PC-3 (cell line): ENCODE data around the gene CCDC196. TPM values are rescaled to one million over a fixed set of nuclear protein-coding genes. Genes with fewer than 3 reads are reported as not detected.

ENCODE experiments used
- ATAC-seq: fragments of 200-7000 bp; cut with Tn5 transposase; 2 replicates; pipeline ENCODE4 v1.9.1; 2020; ENCODE audit warnings: mild to moderate bottlenecking, moderate library complexity
- BruUV-seq: library from RNA; stranded (reverse); fragments of 400-500 nt; replicated peaks from 2 replicates; lab custom pipeline; 2021; lab: Mats Ljungman, UMichigan
- CTCF ChIA-PET: fragments of 300-600 bp; sonication (Branson Sonifier 250); formaldehyde crosslinking; loops from one replicate; lab custom pipeline; 2022; ENCODE audit warnings: antibody characterized with exemption; lab: Charles Lee
- POLR2A ChIA-PET: fragments of 300-600 bp; sonication (Branson Sonifier 250); formaldehyde crosslinking; loops from one replicate; lab custom pipeline; 2022; ENCODE audit warnings: antibody characterized with exemption; ENCODE audit not compliant: unreplicated experiment; lab: Charles Lee
- DNase-seq: peaks from one replicate; pipeline ENCODE4 v3.0.0-alpha.2; 2015
- H2AFZ ChIP-seq: fragments of 300-600 bp; sonication (generic); 2 replicates; pipeline ENCODE4 v1.6.0; 2016; ENCODE audit warnings: antibody characterized with exemption, low read length
- H3F3A ChIP-seq: fragments of 300-600 bp; sonication (generic); one replicate; pipeline ENCODE4 v1.6.0; 2017; ENCODE audit warnings: antibody characterized with exemption, low read length, control low read depth, mild to moderate bottlenecking; ENCODE audit not compliant: unreplicated experiment
- H3K27ac ChIP-seq: fragments of 300-600 bp; sonication (generic); 2 replicates; pipeline ENCODE4 v1.5.1; 2016; ENCODE audit warnings: mild to moderate bottlenecking, low read length
- H3K27me3 ChIP-seq: fragments of 300-600 bp; sonication (generic); 2 replicates; pipeline ENCODE4 v1.6.1; 2016; ENCODE audit warnings: low read length, mixed read lengths
- H3K36me3 ChIP-seq: fragments of 300-600 bp; sonication (generic); 2 replicates; pipeline ENCODE4 v1.6.1; 2016; ENCODE audit warnings: low read depth, mixed run types, low read length, mixed read lengths
- H3K4me1 ChIP-seq: fragments of 300-600 bp; sonication (generic); 2 replicates; pipeline ENCODE4 v1.5.1; 2016; ENCODE audit warnings: low read length; ENCODE audit not compliant: insufficient read depth
- H3K4me2 ChIP-seq: fragments of 300-600 bp; sonication (generic); 2 replicates; pipeline ENCODE4 v1.6.0; 2016; ENCODE audit warnings: low read length
- H3K4me3 ChIP-seq: fragments of 300-600 bp; sonication (generic); 2 replicates; pipeline ENCODE4 v1.5.1; 2016; ENCODE audit warnings: mild to moderate bottlenecking, low read length, mixed read lengths
- H3K79me2 ChIP-seq: fragments of 300-600 bp; sonication (generic); 2 replicates; pipeline ENCODE4 v1.6.1; 2017; ENCODE audit warnings: low read length, mixed read lengths
- H3K9ac ChIP-seq: fragments of 300-600 bp; sonication (generic); 2 replicates; pipeline ENCODE4 v1.6.0; 2016; ENCODE audit warnings: mild to moderate bottlenecking, low read length
- H3K9me2 ChIP-seq: fragments of 300-600 bp; sonication (generic); replicated peaks from 2 replicates; pipeline ENCODE4 v1.6.1; 2016; ENCODE audit warnings: mixed run types, low read length, mixed read lengths
- H3K9me3 ChIP-seq: fragments of 300-600 bp; sonication (generic); 2 replicates; pipeline ENCODE4 v1.6.1; 2016; ENCODE audit warnings: low read length, mixed read lengths
- H4K20me1 ChIP-seq: fragments of 300-600 bp; sonication (generic); 2 replicates; pipeline ENCODE4 v1.6.1; 2016; ENCODE audit warnings: low read length, mixed read lengths
- CTCF ChIP-seq: fragments of 300-600 bp; sonication (generic); conservative IDR thresholded peaks from 2 replicates; pipeline ENCODE4 v1.5.1; 2017; ENCODE audit warnings: antibody characterized with exemption, low read depth, mild to moderate bottlenecking, low read length
- EZH2 ChIP-seq: fragments of 300-600 bp; sonication (generic); IDR thresholded peaks from one replicate; pipeline ENCODE4 v1.6.1; 2017; ENCODE audit warnings: antibody characterized with exemption, mild to moderate bottlenecking, low read length; ENCODE audit not compliant: unreplicated experiment
- EZH2phosphoT487 ChIP-seq: fragments of 300-600 bp; sonication (generic); IDR thresholded peaks from 2 replicates; pipeline ENCODE4 v1.6.1; 2018; ENCODE audit warnings: mild to moderate bottlenecking, antibody characterized with exemption, low read length, borderline replicate concordance
- intact Hi-C: fragments of 100-400 bp; cut with micrococcal nuclease; formaldehyde crosslinking; loops from 2 replicates; pipeline ENCODE4 v1.9.0; 2023
- total RNA-seq: library from RNA; depleted of rRNA; stranded (reverse); fragments of >200 nt; gene quantifications from 2 replicates; pipeline ENCODE4 v1.2.3, GENCODE V29; 2014

The CCDC196 gene
- total RNA-seq, 1 experiment from 2014 or later: not detected

DNA sequence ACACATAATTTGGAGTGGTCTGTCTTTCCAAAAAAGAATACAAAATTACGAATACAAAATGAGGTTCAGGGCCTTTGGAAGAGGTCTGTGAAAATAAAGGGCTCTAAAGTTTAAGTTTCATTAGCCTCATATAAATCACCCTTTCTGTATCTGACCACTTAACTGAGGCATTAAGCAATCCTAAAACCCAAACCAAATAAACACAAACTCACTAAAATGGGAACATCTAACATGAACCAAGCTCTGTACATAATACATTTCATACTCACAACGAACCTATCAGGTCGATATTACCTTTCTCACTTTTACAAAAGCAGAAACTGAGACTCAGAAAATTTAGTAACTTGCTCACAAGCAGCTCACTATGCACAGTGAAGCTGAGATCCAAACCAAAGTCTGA lies 1.1 kb upstream of the CCDC196 start:
- no peak overlapping the region for H3K9ac ChIP-seq
- no TSS peak for BruUV-seq
- H4K20me1 ChIP-seq: no peaks in the 10 kb centered on the region
- H3K36me3 ChIP-seq: no peaks in the 10 kb centered on the region
- H3K9me2 ChIP-seq: no peaks in the 10 kb centered on the region
- TF ChIP-seq CTCF (no peak), EZH2 (no peak), EZH2phosphoT487 (no peak)
- ChIA-PET POLR2A (no interaction called here), CTCF (no interaction called here)
- H3K9me3 ChIP-seq: no peaks in the 10 kb centered on the region
- DNase-seq: no peak
- H3K4me2 ChIP-seq: no peak overlapping the region
- H3K27me3 ChIP-seq: no peaks in the 10 kb centered on the region
- no peaks in the 10 kb centered on the region for H3F3A ChIP-seq
- no peak overlapping the region for H2AFZ ChIP-seq
- no peak overlapping the region for H3K4me3 ChIP-seq
- no peak for ATAC-seq
- intact Hi-C loops: no loop called here
- H3K4me1 ChIP-seq: no peaks in the 10 kb centered on the region
- no peaks in the 10 kb centered on the region for H3K79me2 ChIP-seq
- no peak overlapping the region for H3K27ac ChIP-seq

DNA sequence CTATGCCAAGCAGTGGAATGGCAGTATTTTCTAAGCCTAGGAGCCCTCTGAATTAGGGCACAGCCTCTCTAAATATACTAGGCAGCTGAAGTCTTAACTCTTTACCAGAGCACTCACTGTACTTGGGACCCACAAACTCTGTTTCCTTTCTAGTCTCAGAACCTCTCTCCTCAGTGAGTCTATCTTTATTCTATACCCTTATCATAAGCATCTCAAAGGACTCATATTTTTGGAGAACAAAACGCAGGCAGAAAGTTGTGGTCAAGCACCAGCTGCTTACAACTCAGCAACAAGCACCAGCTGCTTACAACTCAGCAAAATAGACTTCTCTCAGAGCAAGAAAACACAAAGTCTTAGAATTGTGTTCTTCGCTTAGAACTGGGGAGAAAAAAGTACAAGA lies 993 bp downstream of the CCDC196 start:
- TF ChIP-seq CTCF (no peak), EZH2phosphoT487 (no peak), EZH2 (no peak)
- intact Hi-C loops: no loop called here
- Histone ChIP-seq H3K9me3 (no peaks in the 10 kb centered on the region), H3K4me2 (no peak overlapping the region), H3F3A (no peaks in the 10 kb centered on the region), H3K27ac (no peak overlapping the region), H3K4me1 (no peaks in the 10 kb centered on the region), H3K36me3 (no peaks in the 10 kb centered on the region), H4K20me1 (no peaks in the 10 kb centered on the region), H3K79me2 (no peaks in the 10 kb centered on the region), H3K27me3 (no peaks in the 10 kb centered on the region), H2AFZ (no peak overlapping the region), H3K4me3 (no peak overlapping the region), H3K9ac (no peak overlapping the region), H3K9me2 (no peaks in the 10 kb centered on the region)
- ChIA-PET CTCF (interaction anchor here (0.6 kb wide), 1 partner anchor 130 kb away, joined by 3 read pairs; no protein-coding TSS in a partner anchor), POLR2A (no interaction called here)
- ATAC-seq (no peak), DNase-seq (no peak)
- BruUV-seq: no TSS peak

- Histone ChIP-seq H2AFZ (no peak overlapping the region), H3K4me2 (no peak overlapping the region), H3K9ac (no peak overlapping the region), H3K79me2 (no peaks in the 10 kb centered on the region), H4K20me1 (no peaks in the 10 kb centered on the region), H3K27me3 (no peaks in the 10 kb centered on the region), H3K4me1 (no peaks in the 10 kb centered on the region), H3K27ac (no peak overlapping the region), H3K9me3 (no peaks in the 10 kb centered on the region), H3K4me3 (no peak overlapping the region), H3F3A (no peaks in the 10 kb centered on the region), H3K36me3 (no peaks in the 10 kb centered on the region), H3K9me2 (no peaks in the 10 kb centered on the region)
- TF ChIP-seq EZH2phosphoT487 (no peak), EZH2 (no peak), CTCF (no peak)
- CTCF ChIA-PET: interaction anchor here (0.6 kb wide), 2 partner anchors 36 to 55 kb away, joined by 4 read pairs; no protein-coding TSS in a partner anchor
- ATAC-seq (no peak), DNase-seq (no peak)
- BruUV-seq: no TSS peak
- intact Hi-C loops: no loop called here
- POLR2A ChIA-PET: no interaction called here
Observed at GRCh38 chr14:66490143-66491111, 4.3 kb downstream of the CCDC196 start.
